ENCODE results near the gene SMIM33.

Gene SMIM33

DNA sequence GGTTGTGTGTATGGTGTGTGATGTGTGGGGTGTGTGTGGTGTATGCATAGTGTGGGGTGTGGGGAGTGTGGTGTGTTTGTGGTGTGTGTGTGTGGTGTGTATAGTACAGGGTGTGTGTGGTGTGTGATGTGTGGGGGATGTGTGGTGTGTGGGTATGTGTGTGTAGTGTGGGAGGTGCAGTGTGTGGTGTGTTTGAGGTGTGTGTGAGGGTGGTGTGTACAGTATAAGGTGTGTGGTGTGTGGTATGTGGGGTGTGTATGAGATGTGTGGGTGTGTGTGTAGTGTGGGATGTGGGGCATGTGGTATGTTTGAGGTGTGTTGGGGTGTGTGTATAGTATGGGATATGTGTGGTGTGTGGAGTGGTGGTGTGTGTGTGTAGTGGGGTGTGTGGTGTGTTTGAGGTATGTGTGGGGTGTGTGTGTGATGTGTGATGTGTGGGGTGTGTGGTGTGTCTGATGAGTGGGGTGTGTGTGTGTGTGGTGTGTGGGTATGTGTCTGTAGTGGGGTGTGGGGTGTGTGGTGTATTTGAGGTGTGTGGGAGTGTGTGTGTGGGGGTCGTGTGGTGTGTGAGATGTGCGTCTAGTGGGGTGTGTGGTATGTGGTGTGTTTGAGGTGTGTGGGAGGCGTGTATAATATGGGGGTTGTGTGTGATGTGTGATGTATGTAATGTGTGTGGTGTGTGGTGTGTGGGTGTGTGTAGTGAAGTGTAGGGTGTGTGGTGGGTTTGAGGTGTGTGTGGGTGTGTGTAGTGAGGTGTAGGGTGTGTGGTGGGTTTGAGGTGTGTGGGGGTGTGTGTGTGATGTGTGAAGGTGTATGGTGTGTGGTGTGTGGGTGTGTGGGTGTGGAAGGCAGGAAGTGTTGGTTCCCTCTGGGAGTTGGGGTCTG lies 16.9 kb upstream of the SMIM33 start:
- Histone ChIP-seq H3K27ac (ENCODE audit: low read length) (no peak overlapping the region), H3K27me3 (ENCODE audit: low read depth, low read length) (no peaks in the 10 kb centered on the region), H3K9me3 (ENCODE audit: insufficient read depth, low read length) (no peaks in the 10 kb centered on the region), H4K20me1 (ENCODE audit: insufficient read depth, low read length) (no peaks in the 10 kb centered on the region), H2AFZ (ENCODE audit: low read depth, low read length) (no peak overlapping the region), H3K4me3 (ENCODE audit: low read length) (no peak overlapping the region), H3K36me3 (replicated peaks; ENCODE audit: low read depth, low read length) (no peaks in the 10 kb centered on the region), H3K4me1 (ENCODE audit: low read length) (peaks cover 34% of the 10 kb centered on the region), H3K4me2 (ENCODE audit: low read length) (no peak overlapping the region), H3K79me2 (ENCODE audit: low read length) (no peaks in the 10 kb centered on the region), H3K9ac (ENCODE audit: low read length) (no peak overlapping the region)
- TF ChIP-seq EZH2phosphoT487 (IDR thresholded peaks at IDR 0.05; ENCODE audit: low read depth): no peak
- TF ChIP-seq, protein P1, sequence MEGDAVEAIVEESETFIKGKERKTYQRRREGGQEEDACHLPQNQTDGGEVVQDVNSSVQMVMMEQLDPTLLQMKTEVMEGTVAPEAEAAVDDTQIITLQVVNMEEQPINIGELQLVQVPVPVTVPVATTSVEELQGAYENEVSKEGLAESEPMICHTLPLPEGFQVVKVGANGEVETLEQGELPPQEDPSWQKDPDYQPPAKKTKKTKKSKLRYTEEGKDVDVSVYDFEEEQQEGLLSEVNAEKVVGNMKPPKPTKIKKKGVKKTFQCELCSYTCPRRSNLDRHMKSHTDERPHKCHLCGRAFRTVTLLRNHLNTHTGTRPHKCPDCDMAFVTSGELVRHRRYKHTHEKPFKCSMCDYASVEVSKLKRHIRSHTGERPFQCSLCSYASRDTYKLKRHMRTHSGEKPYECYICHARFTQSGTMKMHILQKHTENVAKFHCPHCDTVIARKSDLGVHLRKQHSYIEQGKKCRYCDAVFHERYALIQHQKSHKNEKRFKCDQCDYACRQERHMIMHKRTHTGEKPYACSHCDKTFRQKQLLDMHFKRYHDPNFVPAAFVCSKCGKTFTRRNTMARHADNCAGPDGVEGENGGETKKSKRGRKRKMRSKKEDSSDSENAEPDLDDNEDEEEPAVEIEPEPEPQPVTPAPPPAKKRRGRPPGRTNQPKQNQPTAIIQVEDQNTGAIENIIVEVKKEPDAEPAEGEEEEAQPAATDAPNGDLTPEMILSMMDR (IDR thresholded peaks at IDR 0.05; ENCODE audit: low read depth, low read length): no peak

DNA sequence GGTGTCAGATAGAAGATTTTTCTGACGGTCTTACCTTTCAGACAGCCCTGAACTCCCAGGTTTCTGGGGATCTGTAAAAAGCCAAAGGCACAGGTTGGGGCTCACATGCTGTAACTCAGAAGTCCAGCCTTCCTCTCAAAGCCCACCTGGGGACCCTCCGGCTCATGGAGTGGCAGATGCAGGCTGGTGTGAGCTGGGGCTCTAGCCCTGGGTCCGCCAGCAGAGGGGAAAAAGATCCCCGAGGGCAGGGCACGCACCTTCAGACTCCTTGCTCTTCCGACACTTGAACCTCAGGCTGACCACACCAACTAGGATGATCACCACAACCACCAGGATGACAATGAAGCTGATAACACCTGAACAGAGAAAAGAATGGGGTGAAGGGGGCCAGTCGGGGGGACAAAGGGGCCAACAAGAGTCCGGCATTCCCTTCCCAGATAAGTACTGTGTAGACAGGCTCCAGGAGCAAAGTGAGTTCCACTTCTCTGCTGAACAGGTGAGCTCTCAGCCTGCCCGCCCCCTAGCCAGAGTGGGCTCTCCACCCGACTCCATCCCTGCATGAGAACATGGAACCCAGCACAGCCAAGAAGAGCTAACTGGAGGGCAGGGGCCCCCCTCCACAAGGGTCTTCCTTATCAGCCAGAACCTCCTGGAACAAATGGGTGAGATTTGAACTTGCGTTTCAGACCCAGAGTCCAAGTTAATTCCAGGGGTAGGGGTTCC lies 16.1 kb upstream of the SMIM33 start:
- no peak for TF ChIP-seq EZH2phosphoT487 (IDR thresholded peaks at IDR 0.05; ENCODE audit: low read depth)
- TF ChIP-seq, protein P1 (IDR thresholded peaks at IDR 0.05; ENCODE audit: low read depth, low read length): no peak
- H3K36me3 ChIP-seq (replicated peaks; ENCODE audit: low read depth, low read length): no peaks in the 10 kb centered on the region

DNA sequence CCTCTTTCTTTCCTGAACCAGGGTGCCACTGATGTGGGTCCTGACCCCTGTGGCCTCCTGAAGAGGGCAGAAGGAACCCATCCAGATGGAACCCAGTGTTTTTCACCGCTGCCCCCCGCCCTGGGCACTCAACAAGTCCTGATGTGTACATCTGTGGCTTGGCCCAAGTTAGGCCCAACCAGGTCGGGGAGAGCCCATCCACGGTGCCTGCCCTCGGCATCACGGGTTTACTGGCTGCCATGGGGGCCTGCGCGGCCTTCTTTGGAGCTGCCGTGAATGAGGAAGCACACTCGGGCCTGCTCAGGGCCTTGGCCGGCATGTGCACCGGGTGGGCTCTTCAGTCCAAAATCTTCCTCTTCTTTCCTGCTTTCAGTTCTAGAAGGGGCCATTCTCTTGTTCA lies 14.0 kb upstream of the SMIM33 start:
- H4K20me1 ChIP-seq (ENCODE audit: insufficient read depth, low read length): no peaks in the 10 kb centered on the region
- peak overlapping the region; percentile 71 for H2AFZ ChIP-seq (ENCODE audit: low read depth, low read length)

More for the DNA sequence above, 16.1 kb upstream of the SMIM33 start:
- H3K27ac ChIP-seq (ENCODE audit: low read length): peak overlapping the region; percentile 23; the same call in 1 of the 2 replicates
- H3K4me3 ChIP-seq (ENCODE audit: low read length): no peak overlapping the region
- H4K20me1 ChIP-seq (ENCODE audit: insufficient read depth, low read length): no peaks in the 10 kb centered on the region
- no peak overlapping the region for H3K4me2 ChIP-seq (ENCODE audit: low read length)
- peaks cover 38% of the 10 kb centered on the region for H3K4me1 ChIP-seq (ENCODE audit: low read length)
- H3K9me3 ChIP-seq (ENCODE audit: insufficient read depth, low read length): no peaks in the 10 kb centered on the region
- H3K9ac ChIP-seq (ENCODE audit: low read length): no peak overlapping the region
- no peaks in the 10 kb centered on the region for H3K27me3 ChIP-seq (ENCODE audit: low read depth, low read length)
- no peak overlapping the region for H2AFZ ChIP-seq (ENCODE audit: low read depth, low read length)
- H3K79me2 ChIP-seq (ENCODE audit: low read length): no peaks in the 10 kb centered on the region

More for the DNA sequence above, 14.0 kb upstream of the SMIM33 start:
- Histone ChIP-seq H3K9ac (ENCODE audit: low read length) (peak overlapping the region; percentile 30; the same call in 1 of the 2 replicates), H3K4me2 (ENCODE audit: low read length) (peak overlapping the region; percentile 36), H3K4me1 (ENCODE audit: low read length) (peaks cover 51% of the 10 kb centered on the region), H3K27ac (ENCODE audit: low read length) (peak overlapping the region; percentile 44; the same call in 1 of the 2 replicates), H3K27me3 (ENCODE audit: low read depth, low read length) (no peaks in the 10 kb centered on the region), H3K36me3 (replicated peaks; ENCODE audit: low read depth, low read length) (no peaks in the 10 kb centered on the region), H3K9me3 (ENCODE audit: insufficient read depth, low read length) (no peaks in the 10 kb centered on the region), H3K79me2 (ENCODE audit: low read length) (no peaks in the 10 kb centered on the region), H3K4me3 (ENCODE audit: low read length) (no peak overlapping the region)
- TF ChIP-seq EZH2phosphoT487 (IDR thresholded peaks at IDR 0.05; ENCODE audit: low read depth): no peak
- TF ChIP-seq, protein P1 (IDR thresholded peaks at IDR 0.05; ENCODE audit: low read depth, low read length): no peak
